ENCODE data around the gene PTH1R. TPM values are rescaled to one million over a fixed set of nuclear protein-coding genes. Genes with fewer than 3 reads are reported as not detected.
A peak's percentile ranks its signal among the peaks of the same experiment; 100 is the strongest.

PTH1R gene
- total RNA-seq, 1 donor from 2014 or later: 6.5 TPM

DNA sequence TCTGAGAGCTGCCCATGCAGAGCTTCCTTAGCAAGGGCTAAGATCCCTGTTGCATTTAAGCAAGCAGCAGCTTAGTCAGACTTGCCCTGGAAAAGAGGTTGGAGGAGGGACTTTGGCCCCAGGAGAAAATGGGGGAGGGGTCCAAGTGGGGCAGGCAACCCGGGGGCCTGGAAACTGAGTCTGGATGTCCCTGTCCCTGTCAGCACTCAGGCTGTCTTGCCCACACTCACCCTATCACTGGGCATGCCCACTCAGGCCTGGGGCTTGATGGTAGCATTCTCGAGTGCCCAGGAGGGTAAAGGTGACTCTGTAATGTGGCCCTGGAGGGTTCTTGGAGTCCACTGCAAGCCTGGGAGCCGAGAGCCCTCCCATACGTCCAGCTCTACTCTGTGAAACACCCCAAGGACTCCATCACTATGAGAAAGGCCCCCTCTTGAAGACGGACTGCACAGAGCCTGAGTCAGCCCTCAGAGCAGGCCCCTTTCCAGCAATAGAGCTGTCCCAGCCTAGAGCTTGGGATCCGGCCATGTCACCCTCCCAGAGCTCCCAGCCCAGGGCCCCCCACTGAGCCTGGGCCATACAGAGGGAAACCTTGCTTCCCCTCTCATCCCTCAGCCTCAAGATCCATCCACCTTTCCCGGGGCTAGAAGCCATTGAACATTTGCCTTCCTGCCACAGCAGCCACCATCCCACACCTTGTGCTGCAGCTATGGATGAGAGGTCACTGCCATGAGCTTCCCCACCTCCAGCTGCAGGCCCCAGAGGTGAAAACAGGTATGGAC lies 27.6 kb upstream of the PTH1R start:
- no peak for DNase-seq

DNA sequence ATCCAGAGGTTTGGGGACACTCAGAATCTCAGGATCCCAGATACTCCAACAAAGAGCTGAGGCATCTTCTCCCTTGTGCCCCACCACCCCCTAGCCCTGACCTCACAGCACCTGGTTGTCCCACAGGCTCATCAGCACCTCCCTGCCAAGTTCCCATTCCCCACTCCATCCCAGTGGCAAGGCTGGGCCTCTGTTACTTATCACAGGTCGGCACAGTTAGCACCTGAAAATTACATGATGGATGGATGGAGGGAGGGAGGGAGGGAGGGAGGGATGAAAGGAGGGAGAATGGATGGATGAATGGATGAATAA lies 27.1 kb upstream of the PTH1R start:
- DNase-seq: no peak

GRCh38 chr3:46851364-46852333 lies 25.9 kb upstream of the PTH1R start:
- no peak for DNase-seq

GRCh38 chr3:46852334-46852720 lies 25.2 kb upstream of the PTH1R start:
- DNase-seq: no peak

- DNase-seq: no peak
Measured at GRCh38 chr3:46852839-46853355, 24.6 kb upstream of the PTH1R start.

- no peak for DNase-seq
Measured at GRCh38 chr3:46853441-46854415, 23.8 kb upstream of the PTH1R start.

GRCh38 chr3:46854555-46854991 lies 22.9 kb upstream of the PTH1R start:
- DNase-seq: no peak

GRCh38 chr3:46856576-46857471 lies 20.7 kb upstream of the PTH1R start:
- DNase-seq: no peak

GRCh38 chr3:46857485-46858341 lies 19.8 kb upstream of the PTH1R start:
- no peak for DNase-seq

DNA sequence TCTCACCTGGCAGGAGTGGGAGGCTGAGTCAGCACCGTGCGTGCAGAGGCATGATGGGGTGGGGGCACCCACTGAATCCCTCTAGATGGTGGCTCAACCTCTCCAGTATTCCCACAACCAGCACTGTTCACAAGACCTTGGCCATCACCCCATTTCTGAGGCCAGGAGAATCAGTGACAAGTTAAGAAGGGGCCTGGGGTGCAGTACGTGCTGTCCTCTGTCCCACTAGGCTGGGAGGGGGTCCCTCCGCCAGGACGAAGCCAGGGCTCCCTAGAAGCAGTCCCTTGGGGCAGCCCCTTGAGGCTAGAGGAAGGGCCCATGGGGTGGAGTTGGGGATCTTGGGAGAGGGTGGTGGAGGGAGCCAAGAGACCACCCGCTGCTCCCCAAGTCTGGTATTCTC lies 19.1 kb upstream of the PTH1R start:
- DNase-seq: no peak

DNA sequence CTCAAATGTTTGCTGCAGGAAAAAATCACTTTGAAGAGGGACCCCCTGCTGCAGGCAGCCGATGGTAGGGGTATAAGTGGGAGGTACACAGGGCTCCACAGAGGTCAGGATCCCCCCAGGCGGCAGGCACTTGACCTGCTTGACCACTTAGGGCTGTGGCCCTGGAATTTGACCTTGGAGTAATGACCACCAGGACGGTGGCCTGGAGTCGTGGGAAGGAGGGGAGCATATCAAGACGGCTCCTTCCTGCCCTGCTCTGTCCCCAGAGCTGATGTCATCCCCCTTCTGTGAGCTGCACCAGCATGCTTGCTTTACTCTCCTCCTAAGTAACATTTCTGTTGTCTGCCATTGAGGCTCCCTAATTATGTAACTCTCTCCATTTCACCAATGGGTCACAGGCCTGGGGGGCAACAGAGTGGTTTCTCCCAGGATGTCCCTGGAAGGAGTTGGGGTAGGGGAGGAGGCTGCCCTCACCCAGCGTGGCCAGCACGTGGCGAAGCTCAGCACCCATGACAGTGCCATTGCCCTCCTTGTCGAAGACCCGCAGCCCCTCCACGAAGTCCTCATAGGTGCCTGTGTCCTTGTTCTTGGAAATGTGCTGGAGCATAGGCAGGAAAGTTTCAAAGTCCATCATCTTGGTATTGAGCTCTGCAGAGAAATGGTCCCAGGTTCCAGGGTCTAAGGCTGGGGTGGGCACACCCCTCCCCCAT lies 18.4 kb upstream of the PTH1R start:
- DNase-seq: no peak

- DNase-seq: no peak
Measured at GRCh38 chr3:46860017-46860809, 17.3 kb upstream of the PTH1R start.

- no peak for DNase-seq
Measured at GRCh38 chr3:46860810-46861604, 16.5 kb upstream of the PTH1R start.

DNA sequence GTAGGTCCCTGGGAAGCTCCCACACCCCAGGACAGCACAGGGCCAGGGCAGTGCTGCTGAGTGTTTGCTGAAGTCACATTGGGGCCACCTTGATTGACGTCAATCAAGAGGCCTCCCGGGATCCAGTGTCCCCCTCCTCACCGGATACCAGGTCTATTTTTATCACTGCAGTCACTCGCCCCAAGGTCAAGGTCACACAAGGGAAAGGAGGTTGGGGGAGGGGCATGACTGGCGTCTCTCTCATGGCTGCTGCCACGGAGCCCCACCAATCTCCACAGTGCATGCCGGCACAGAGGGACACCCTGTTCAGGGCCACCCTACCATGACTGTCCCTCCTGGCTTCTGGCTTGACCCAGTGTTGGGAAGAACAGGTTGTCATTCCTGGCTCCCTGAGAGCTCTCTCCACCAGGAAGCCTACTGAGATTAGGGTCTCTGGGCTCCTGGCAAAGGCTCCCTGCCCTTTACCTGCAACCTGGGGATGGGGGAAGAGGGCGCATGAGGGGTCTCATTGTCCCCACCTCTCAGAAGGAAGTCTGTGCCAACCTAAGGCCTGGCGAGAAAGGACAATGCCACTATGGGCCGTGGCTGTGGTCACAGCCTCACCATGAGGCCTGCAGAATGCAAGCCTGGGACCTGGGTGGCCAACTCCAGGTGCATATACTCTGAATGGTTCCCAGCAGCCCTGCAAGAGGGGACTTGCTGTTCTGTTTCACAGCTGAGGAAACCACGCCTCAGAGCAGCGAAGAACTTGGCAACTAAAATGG lies 15.7 kb upstream of the PTH1R start:
- no peak for DNase-seq

GRCh38 chr3:46862369-46863025 lies 15.0 kb upstream of the PTH1R start:
- DNase-seq: no peak

DNA sequence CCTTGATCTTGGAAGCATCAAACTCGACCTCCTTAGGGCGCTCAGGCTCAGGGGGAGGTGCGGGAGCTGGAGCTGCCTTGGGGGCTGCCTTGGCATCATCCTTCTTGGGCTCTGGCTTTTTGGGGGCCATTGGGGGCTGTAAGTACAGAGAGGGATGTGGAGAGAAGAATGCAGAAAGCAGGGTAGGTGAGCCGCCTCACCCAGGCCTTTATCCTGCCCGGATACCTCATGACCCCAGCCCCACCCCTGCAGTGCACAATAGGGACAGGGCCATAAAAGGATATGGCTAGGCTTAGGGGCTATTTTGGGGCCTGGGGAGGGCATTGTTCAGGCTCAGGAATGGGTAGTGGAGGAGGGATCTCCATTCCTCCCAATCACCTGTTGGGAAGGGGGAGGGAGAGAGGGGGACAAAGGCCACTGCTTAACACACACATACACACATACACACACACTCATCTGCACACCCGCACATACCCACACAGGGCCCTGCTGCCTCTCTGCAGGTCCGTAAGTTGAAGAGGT lies 14.2 kb upstream of the PTH1R start, which contains the start of gene MYL3:
Gene MYL3, minus strand, starts transcription at position 184 of the 522 bp plus-strand sequence. Its CDS starts 54 bp downstream, at position 130.
- peak; percentile 33 for DNase-seq

Data from tongue (tissue), 2 donors.